ENCODE results near the gene BMF.
A peak's percentile ranks its signal among the peaks of the same experiment; 100 is the strongest.

Gene BMF

GRCh38 chr15:40042791-40043320 is 65.8 kb downstream of the BMF start:
- Histone ChIP-seq H3K4me2 (no peak overlapping the region), H3K9me3 (replicated peaks in 1 of 11) (no peaks in the 10 kb centered on the region), H4K20me1 (peaks cover 0 to 10% (median 5%) of the 10 kb centered on the region in 11 experiments; a peak in 12 of 22 replicates), H3K4me3 (no peak overlapping the region), H3K27ac (no peak overlapping the region), H3K4me1 (peaks cover 49 to 73% (median 57%) of the 10 kb centered on the region in 10 experiments), H3K9ac (peak overlapping the region in 1 of 11 experiments; percentile 31; a peak in 1 of 22 replicates), H3K27me3 (no peaks in the 10 kb centered on the region), H3K36me3 (peaks cover 0 to 4% (median 3%) of the 10 kb centered on the region in 11 experiments; a peak in 8 of 22 replicates)
- TF ChIP-seq Cebpa-rat (IDR thresholded peaks at IDR 0.05): no peak

- peak overlapping the region in 2 of 11 experiments; percentile 91 to 92; a peak in 1 of 22 replicates for H3K27ac ChIP-seq
- no peaks in the 10 kb centered on the region for H3K27me3 ChIP-seq
- no peaks in the 10 kb centered on the region for H3K9me3 ChIP-seq (replicated peaks in 1 of 11)
- peak overlapping the region in 2 of 11 experiments; percentile 96 to 98; a peak in 3 of 22 replicates for H3K9ac ChIP-seq
- peaks cover 0 to 28% (median 23%) of the 10 kb centered on the region in 11 experiments; a peak in 14 of 22 replicates for H4K20me1 ChIP-seq
- no peak for TF ChIP-seq Cebpa-rat (IDR thresholded peaks at IDR 0.05)
- H3K4me2 ChIP-seq: peak overlapping the region in 10 of 11 experiments; percentile 74 to 94 (median 90); a peak in 16 of 22 replicates
- H3K4me1 ChIP-seq: peaks cover 41 to 68% (median 49%) of the 10 kb centered on the region in 10 experiments
- peaks cover 17 to 24% (median 21%) of the 10 kb centered on the region in 11 experiments for H3K36me3 ChIP-seq
- H3K4me3 ChIP-seq: no peak overlapping the region
Observed at GRCh38 chr15:40040770-40041169, 67.9 kb downstream of the BMF start.

GRCh38 chr15:40040293-40040635 is 68.4 kb downstream of the BMF start:
- H3K4me1 ChIP-seq: peaks cover 36 to 63% (median 44%) of the 10 kb centered on the region in 10 experiments
- H3K36me3 ChIP-seq: peaks cover 22 to 29% (median 26%) of the 10 kb centered on the region in 11 experiments
- no peaks in the 10 kb centered on the region for H3K27me3 ChIP-seq
- no peaks in the 10 kb centered on the region for H3K9me3 ChIP-seq (replicated peaks in 1 of 11)
- peak overlapping the region in 8 of 10 experiments; percentile 86 to 97 (median 92); a peak in 11 of 20 replicates for H3K4me3 ChIP-seq
- H4K20me1 ChIP-seq: peaks cover 0 to 28% (median 23%) of the 10 kb centered on the region in 11 experiments; a peak in 14 of 22 replicates
- TF ChIP-seq Cebpa-rat (IDR thresholded peaks at IDR 0.05): no peak
- peak overlapping the region in 10 of 11 experiments; percentile 23 to 95 (median 90); a peak in 17 of 22 replicates for H3K27ac ChIP-seq
- H3K4me2 ChIP-seq: peak overlapping the region; percentile 74 to 94 (median 90)
- H3K9ac ChIP-seq: peak overlapping the region; percentile 47 to 99 (median 96); a peak in 17 of 22 replicates

GRCh38 chr15:40038638-40039543 is 69.8 kb downstream of the BMF start, which contains the start of gene SRP14:
Gene SRP14 (minus strand): TSS chr15:40039181. CDS start chr15:40039116, 65 bp downstream.
- H3K27me3 ChIP-seq: no peaks in the 10 kb centered on the region
- TF ChIP-seq Cebpa-rat (IDR thresholded peaks at IDR 0.05): no peak
- peak within 1 kb of the TSS; percentile 86 to 100 (median 92) for H3K4me3 ChIP-seq
- H3K27ac ChIP-seq: peak within 1 kb of the TSS; percentile 85 to 95 (median 92)
- peak within 1 kb of the TSS; percentile 79 to 94 (median 90) for H3K4me2 ChIP-seq
- peaks cover 0 to 41% (median 29%) of the 10 kb centered on the region in 11 experiments; a peak in 15 of 22 replicates for H4K20me1 ChIP-seq
- no peaks in the 10 kb centered on the region for H3K9me3 ChIP-seq (replicated peaks in 1 of 11)
- H3K4me1 ChIP-seq: peaks cover 25 to 49% (median 34%) of the 10 kb centered on the region in 10 experiments
- peak within 1 kb of the TSS; percentile 90 to 99 (median 96) for H3K9ac ChIP-seq
- peaks cover 36 to 43% (median 40%) of the 10 kb centered on the region in 11 experiments for H3K36me3 ChIP-seq

- H3K4me1 ChIP-seq: peaks cover 25 to 45% (median 34%) of the 10 kb centered on the region in 10 experiments
- H3K4me2 ChIP-seq: peak overlapping the region; percentile 79 to 94 (median 88)
- H3K4me3 ChIP-seq: peak overlapping the region; percentile 86 to 100 (median 92)
- peak overlapping the region; percentile 85 to 95 (median 92) for H3K27ac ChIP-seq
- H3K9me3 ChIP-seq (replicated peaks in 1 of 11): no peaks in the 10 kb centered on the region
- H4K20me1 ChIP-seq: peaks cover 0 to 42% (median 33%) of the 10 kb centered on the region in 11 experiments; a peak in 15 of 22 replicates
- no peak for TF ChIP-seq Cebpa-rat (IDR thresholded peaks at IDR 0.05)
- H3K27me3 ChIP-seq: no peaks in the 10 kb centered on the region
- peaks cover 42 to 50% (median 46%) of the 10 kb centered on the region in 11 experiments for H3K36me3 ChIP-seq
- H3K9ac ChIP-seq: peak overlapping the region; percentile 90 to 99 (median 96)
Observed at GRCh38 chr15:40038275-40038637, 70.4 kb downstream of the BMF start.

Measured in BLaER1 treated with 17β-estradiol and CSF1 and Interleukin-3, amounts not matched to agents 10 nM and 100 nM (cell line).